ENCODE measurements around the gene KCNN4.

DNA sequence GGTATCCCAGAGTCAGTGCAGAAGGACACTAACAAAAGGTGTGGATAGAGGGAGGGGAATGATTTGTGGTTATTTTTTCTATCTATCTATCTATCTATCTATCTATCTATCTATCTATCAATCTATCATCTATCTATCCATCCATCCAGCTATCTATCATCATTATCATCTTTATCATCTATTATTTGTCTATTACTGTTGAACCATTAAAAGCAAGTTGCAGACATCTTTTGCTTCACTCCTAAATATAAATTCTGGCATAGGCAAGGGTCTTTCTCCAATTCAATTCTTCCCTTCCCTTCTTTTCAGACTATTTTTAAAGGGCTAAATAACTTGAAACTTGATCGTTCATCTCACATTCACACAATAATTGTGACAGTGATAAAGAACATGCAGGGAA is 31.5 kb upstream of the KCNN4 start:
- TF ChIP-seq POLR2A (IDR thresholded peaks at IDR 0.05) (no peak), CTCF (IDR thresholded peaks at IDR 0.05) (no peak)

All from thyroid gland (tissue), 4 donors.